GM12878 (cell line): Measurements from ENCODE around the gene BAZ1B. TPM values are rescaled to one million over a fixed set of nuclear protein-coding genes. Genes with fewer than 3 reads are reported as not detected.
"Not testable (repeated sequence)": the region's sequence is repeated elsewhere in the genome, so short reads cannot be mapped to it uniquely, and the experiment has no call there.

Experiments used
- ATAC-seq: fragments of 200-7000 bp; cut with Tn5 transposase; 3 replicates; pipeline ENCODE4 v1.9.1; 2020; ENCODE audit warnings: mild to moderate bottlenecking, moderate library complexity
- BruUV-seq: library from RNA; stranded (reverse); fragments of 400-500 nt; replicated peaks from 2 replicates; lab custom pipeline; 2021; lab: Mats Ljungman, UMichigan
- CTCF ChIA-PET: fragments of 300-600 bp; sonication (Branson Sonifier 250); formaldehyde crosslinking; extraction: SDS; loops from one replicate; lab custom pipeline; 2021; ENCODE audit warnings: inconsistent platforms; lab: Yijun Ruan, JAX
- POLR2A ChIA-PET: fragments of 350-600 bp; formaldehyde crosslinking; extraction: SDS; loops from one replicate; lab custom pipeline; 2021; ENCODE audit warnings: inconsistent platforms; lab: Charles Lee
- RAD21 ChIA-PET: fragments of 300-600 bp; sonication (Branson Sonifier 250); formaldehyde crosslinking; loops from one replicate; lab custom pipeline; 2023; ENCODE audit warnings: antibody characterized with exemption; ENCODE audit not compliant: unreplicated experiment; lab: Charles Lee
- SMC1A ChIA-PET: fragments of 300-600 bp; sonication (Branson Sonifier 250); formaldehyde crosslinking; loops from one replicate; lab custom pipeline; 2023; ENCODE audit not compliant: unreplicated experiment, uncharacterized antibody; lab: Charles Lee
- DNase-seq: peaks from one replicate; pipeline ENCODE4 v3.0.0-alpha.2; 2011; ENCODE audit warnings: low read depth, low spot score
- FAIRE-seq: peaks from 3 replicates; lab custom pipeline; 2011; peaks lifted over from hg19 to GRCh38; lab: Jason Lieb, UNC
- H2AFZ ChIP-seq: 2 replicates; pipeline ENCODE4 v1.6.0; 2011; ENCODE audit warnings: low read depth, low read length, control low read depth; ENCODE audit not compliant: control insufficient read depth
- H3K27ac ChIP-seq: 2 replicates; pipeline ENCODE4 v1.5.1; 2011; ENCODE audit warnings: control low read depth; ENCODE audit not compliant: control insufficient read depth, insufficient read depth
- H3K27me3 ChIP-seq, 2 experiments: replicated peaks in 1 of 2; 2 replicates each; pipeline versions ENCODE4 v1.6.0 to v1.6.1; 2011; ENCODE audit warnings: low read length in 1 of 2; ENCODE audit not compliant: control insufficient read depth in 2 of 2, insufficient read depth in 2 of 2
- H3K36me3 ChIP-seq, 2 experiments: 2 replicates each; pipeline ENCODE4 v1.5.1; 2011; ENCODE audit warnings: low read length in 1 of 2; ENCODE audit not compliant: control insufficient read depth in 2 of 2, insufficient read depth in 2 of 2
- H3K4me1 ChIP-seq: 2 replicates; pipeline ENCODE4 v1.6.1; 2011; ENCODE audit warnings: mild to moderate bottlenecking, low read length, moderate library complexity, mixed read lengths; ENCODE audit not compliant: control insufficient read depth, insufficient read depth
- H3K4me2 ChIP-seq: 2 replicates; pipeline ENCODE4 v1.6.0; 2011; ENCODE audit warnings: control low read depth; ENCODE audit not compliant: control insufficient read depth, insufficient read depth
- H3K4me3 ChIP-seq: fragments of 200-600 bp; sonication (generic); 2 replicates; pipeline ENCODE4 v1.5.1; 2016
- H3K79me2 ChIP-seq: 2 replicates; pipeline ENCODE4 v1.6.0; 2011; ENCODE audit warnings: low read length; ENCODE audit not compliant: control insufficient read depth, insufficient read depth
- H3K9ac ChIP-seq: 2 replicates; pipeline ENCODE4 v1.8.0; 2011; ENCODE audit warnings: low read length, control low read depth, mixed read lengths; ENCODE audit not compliant: control insufficient read depth, insufficient read depth
- H3K9me3 ChIP-seq: replicated peaks from 3 replicates; pipeline ENCODE4 v1.5.1; 2011; ENCODE audit warnings: mild to moderate bottlenecking, low read length; ENCODE audit not compliant: control insufficient read depth, insufficient read depth
- H4K20me1 ChIP-seq: 2 replicates; pipeline ENCODE4 v1.6.0; 2011; ENCODE audit not compliant: control insufficient read depth, insufficient read depth
- CHD1 ChIP-seq: IDR thresholded peaks from 2 replicates; pipeline ENCODE4 v1.6.1; 2012; ENCODE audit warnings: low read depth, low read length, improper control_type of control experiment
- JUNB ChIP-seq: IDR thresholded peaks from 2 replicates; pipeline ENCODE4 v1.6.1; 2016; ENCODE audit warnings: antibody characterized with exemption, mild to moderate bottlenecking
- KLF5 ChIP-seq: fragments of 450-650 bp; IDR thresholded peaks from 2 replicates; pipeline ENCODE4 v1.6.1; 2014; ENCODE audit warnings: mild to moderate bottlenecking; ENCODE audit not compliant: partially characterized antibody
- LARP7 ChIP-seq: fragments of 450-650 bp; IDR thresholded peaks from 2 replicates; pipeline ENCODE4 v1.6.1; 2017; ENCODE audit warnings: mild to moderate bottlenecking
- MEF2A ChIP-seq: IDR thresholded peaks from 2 replicates; pipeline ENCODE4 v1.6.1; 2011; ENCODE audit warnings: low read depth, mild to moderate bottlenecking, low read length, moderate library complexity; ENCODE audit not compliant: insufficient read depth
- MEF2B ChIP-seq: fragments of 450-650 bp; IDR thresholded peaks from 2 replicates; pipeline ENCODE4 v1.6.1; 2018; ENCODE audit warnings: mild to moderate bottlenecking, moderate library complexity; ENCODE audit not compliant: partially characterized antibody, poor library complexity, severe bottlenecking
- MYB ChIP-seq: fragments of 150-350 bp; IDR thresholded peaks from 2 replicates; pipeline ENCODE4 v1.6.1; 2014; ENCODE audit warnings: mild to moderate bottlenecking, low read depth, low read length, borderline replicate concordance
- NR2C1 ChIP-seq: fragments of 450-650 bp; IDR thresholded peaks from 2 replicates; pipeline ENCODE4 v1.6.1; 2017; ENCODE audit warnings: antibody characterized with exemption, mild to moderate bottlenecking, moderate library complexity
- NRF1 ChIP-seq: conservative IDR thresholded peaks from 2 replicates; pipeline ENCODE4 v1.6.1; 2011; ENCODE audit warnings: mild to moderate bottlenecking, low read depth, low read length, improper control_type of control experiment
- POLR2AphosphoS2 ChIP-seq: IDR thresholded peaks from 2 replicates; pipeline ENCODE4 v1.6.1; 2011; ENCODE audit warnings: low read depth, mild to moderate bottlenecking, low read length, improper control_type of control experiment, moderate library complexity
- RAD21 ChIP-seq: IDR thresholded peaks from 2 replicates; pipeline ENCODE4 v1.6.1; 2011; ENCODE audit warnings: mild to moderate bottlenecking, low read depth, low read length, moderate library complexity; ENCODE audit not compliant: insufficient read depth
- SP1 ChIP-seq: IDR thresholded peaks from one replicate; pipeline ENCODE4 v1.6.1; 2011; ENCODE audit warnings: low read depth, low read length
- TAF1 ChIP-seq: IDR thresholded peaks from 2 replicates; pipeline ENCODE4 v1.6.1; 2011; ENCODE audit warnings: mild to moderate bottlenecking, low read depth, low read length, borderline replicate concordance
- YBX1 ChIP-seq: fragments of 450-650 bp; IDR thresholded peaks from 2 replicates; pipeline ENCODE4 v1.6.1; 2016; ENCODE audit warnings: antibody characterized with exemption
- ZBED1 ChIP-seq: IDR thresholded peaks from 2 replicates; pipeline ENCODE4 v1.6.1; 2016; ENCODE audit warnings: borderline replicate concordance
- WGBS: methylation state at CpG from one replicate; pipeline ENCODE4 v1.1.6; 2016; ENCODE audit warnings: low lambda C conversion rate; ENCODE audit not compliant: insufficient replicate concordance, insufficient coverage; ENCODE audit errors: missing lambda C conversion rate; 5-methylcytosine and 5-hydroxymethylcytosine counted together
- in situ Hi-C: fragments of 300-500 bp; cut with MboI; formaldehyde crosslinking; loops from 9 replicates; pipeline ENCODE4 v1.14.3; 2018; ENCODE audit warnings: mixed read lengths
- intact Hi-C: fragments of 100-400 bp; cut with micrococcal nuclease; formaldehyde crosslinking; loops from one replicate; pipeline ENCODE4 v1.14.2; 2022; ENCODE audit not compliant: unreplicated experiment
- polyA plus RNA-seq, 11 experiments: library from polyadenylated mRNA; depleted of rRNA in 4 of 11; unstranded in 6 of 11; stranded (reverse) in 5 of 11; fragments of >200 nt; fragmentation: Nextera tagmentation in 4 of 11; fragmentation: Illumina TruSeq in 1 of 11; extraction: Ambion mirVana in 4 of 11; extraction: Trizol in 1 of 11; gene quantifications; 1 replicate in 1 of 11; 2 replicates in 10 of 11; pipeline versions ENCODE4 v1.2.1 to v1.2.3, GENCODE V29; 2011 to 2016; ENCODE audit warnings: inconsistent platforms in 2 of 11, missing spikeins in 2 of 11, low read depth in 1 of 11
- total RNA-seq, 4 experiments: library from RNA; depleted of rRNA in 3 of 4; stranded (reverse); fragments of >200 nt in 3 of 4; fragmentation: Illumina TruSeq in 1 of 4; extraction: Trizol in 1 of 4; gene quantifications; 2 replicates each; pipeline versions ENCODE4 v1.2.1 to v1.2.3, GENCODE V29; 2013 to 2021

BAZ1B gene
- total and polyA plus RNA-seq, 10 of the 15 experiments (the other 5 are each of a cell fraction or from before 2014, with no cell fraction given): 14.0 to 77.4 (median 36.2) TPM

DNA sequence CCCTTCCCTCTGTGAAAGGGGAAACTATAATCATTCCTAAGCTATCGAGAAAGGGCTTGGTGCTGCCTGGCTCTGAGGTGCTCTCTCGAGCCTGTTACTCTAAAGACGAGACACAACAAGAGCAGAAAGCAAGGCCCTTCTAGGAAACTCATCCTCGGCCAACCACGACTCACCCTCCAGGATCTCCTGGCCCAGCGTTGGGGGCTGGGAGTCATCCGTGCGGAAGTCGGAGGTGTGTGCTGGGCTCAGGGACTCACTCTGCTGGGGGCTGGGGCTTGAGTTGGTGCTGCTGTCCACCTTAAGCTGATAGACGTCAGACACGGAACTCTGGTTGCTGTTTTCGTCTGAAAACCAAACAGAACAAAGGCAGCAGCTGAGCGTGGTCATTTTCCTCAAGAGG is 17.6 kb upstream of the BAZ1B start:
- RAD21 ChIA-PET: no interaction called here
- no peaks in the 10 kb centered on the region; the same call in 1 of the 2 replicates for H3K4me1 ChIP-seq
- FAIRE-seq: no peak

DNA sequence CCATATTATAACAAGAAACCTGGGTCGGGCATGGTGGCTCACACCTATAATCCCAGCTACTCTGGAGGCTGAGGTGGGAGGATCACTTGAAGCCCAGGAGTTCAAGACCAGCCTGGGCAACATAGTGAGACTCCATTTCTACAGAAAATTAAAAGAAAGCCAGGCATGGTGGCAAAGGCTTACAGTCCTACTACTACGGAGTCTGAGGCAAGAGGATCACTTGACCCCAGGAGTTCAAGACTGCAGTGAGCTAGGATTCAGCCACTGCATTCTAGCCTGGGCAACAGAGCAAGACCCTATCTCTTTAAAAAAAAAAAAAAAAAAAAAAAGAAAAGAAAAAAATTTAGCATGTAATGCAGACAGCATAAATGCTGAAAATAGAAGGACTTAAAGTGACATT is 16.4 kb upstream of the BAZ1B start:
- ATAC-seq, intact Hi-C loops, H3K27ac ChIP-seq, H3K4me2 ChIP-seq, DNase-seq, H3K27me3 ChIP-seq, FAIRE-seq, in situ Hi-C loops, H2AFZ ChIP-seq, H3K9ac ChIP-seq, H3K4me3 ChIP-seq, H3K4me1 ChIP-seq, RAD21 ChIA-PET, H3K79me2 ChIP-seq, SMC1A ChIA-PET, BruUV-seq, H4K20me1 ChIP-seq, H3K9me3 ChIP-seq: not testable (repeated sequence)
- POLR2A ChIA-PET: interaction anchor here (1.4 kb wide), 1 partner anchor 12 kb away, joined by 4 read pairs; no protein-coding TSS in a partner anchor
- CTCF ChIA-PET: interaction anchor here (0.5 kb wide), 1 partner anchor 32 kb away, joined by 3 read pairs; no protein-coding TSS in a partner anchor
- peaks cover 28 to 32% of the 10 kb centered on the region in 2 experiments for H3K36me3 ChIP-seq
- WGBS: 98% methylated on average over 2 of the region's 2 CpGs

More for the DNA sequence above, 17.6 kb upstream of the BAZ1B start:
- 92% methylated on average over 13 of the region's 13 CpGs for WGBS
- CTCF ChIA-PET: no interaction called here
- Histone ChIP-seq H3K27ac (no peak overlapping the region), H3K27me3 (no peaks in the 10 kb centered on the region), H3K4me3 (no peak overlapping the region), H3K9ac (no peak overlapping the region), H3K79me2 (no peaks in the 10 kb centered on the region; the same call in 1 of the 2 replicates), H3K9me3 (no peaks in the 10 kb centered on the region), H3K4me2 (no peak overlapping the region), H2AFZ (no peak overlapping the region), H3K36me3 (peaks cover 28 to 32% of the 10 kb centered on the region in 2 experiments), H4K20me1 (no peaks in the 10 kb centered on the region)
- DNase-seq (no peak), ATAC-seq (no peak)
- in situ Hi-C loops: no loop called here
- intact Hi-C loops: no loop called here
- POLR2A ChIA-PET: interaction anchor here (0.7 to 1.7 kb wide), 2 partner anchors 17 to 19 kb away, joined by 3 to 5 read pairs; partner anchors contain the start of gene BAZ1B
- no peak for TF ChIP-seq NRF1
- TF ChIP-seq RAD21: no peak
- TF ChIP-seq KLF5: no peak
- no peak for TF ChIP-seq TAF1
- TF ChIP-seq JUNB: no peak
- no peak for TF ChIP-seq SP1
- no peak for TF ChIP-seq MEF2B
- no peak for TF ChIP-seq NR2C1
- no peak for TF ChIP-seq MYB
- TF ChIP-seq LARP7: no peak
- no peak for TF ChIP-seq CHD1
- no peak for TF ChIP-seq MEF2A
- TF ChIP-seq POLR2AphosphoS2: no peak
- TF ChIP-seq ZBED1: no peak
- TF ChIP-seq YBX1: no peak
- SMC1A ChIA-PET: interaction anchor here (1.3 kb wide), 1 partner anchor 26 kb away, joined by 3 read pairs; no protein-coding TSS in a partner anchor
- no TSS peak for BruUV-seq
